Stimulated activated CD4-positive, alpha-beta T cell treated with anti-CD3 and anti-CD28 coated beads, Interleukin-12 subunit alpha, Interleukin-12 subunit beta, amount 100 ng/mL, for 48 hours (primary cell): ENCODE data around the gene SP100.

Source experiments
- DNase-seq, 3 donors: peaks; one replicate each; pipeline ENCODE4 v3.0.0-alpha.2; 2020; ENCODE audit warnings: low read depth in 2 of 3, low spot score in 1 of 3

SP100 gene

DNA sequence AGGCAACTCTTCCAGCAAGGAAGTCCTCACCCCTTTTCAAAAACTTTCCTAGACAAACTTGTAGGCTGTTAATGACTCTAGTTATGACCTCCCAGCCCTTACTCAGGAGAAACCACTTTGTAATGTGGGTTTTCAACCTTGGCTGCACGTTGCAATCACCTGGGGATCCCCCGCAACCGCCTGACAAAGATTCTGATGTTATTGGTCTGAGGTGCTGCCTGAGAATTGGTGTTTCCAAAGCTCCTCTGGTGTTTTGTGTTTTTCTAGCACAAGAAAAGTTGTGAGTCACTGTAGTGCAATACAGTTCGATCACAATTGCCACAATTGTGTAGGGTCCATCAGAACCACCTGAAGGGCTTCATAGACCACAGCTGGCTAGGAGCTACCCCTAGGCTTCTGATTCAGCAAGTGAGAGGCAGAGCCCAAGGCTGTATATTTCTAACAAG, 121.6 kb downstream of the SP100 start:
- DNase-seq = peak; percentile 6 to 25 (median 8)

DNA sequence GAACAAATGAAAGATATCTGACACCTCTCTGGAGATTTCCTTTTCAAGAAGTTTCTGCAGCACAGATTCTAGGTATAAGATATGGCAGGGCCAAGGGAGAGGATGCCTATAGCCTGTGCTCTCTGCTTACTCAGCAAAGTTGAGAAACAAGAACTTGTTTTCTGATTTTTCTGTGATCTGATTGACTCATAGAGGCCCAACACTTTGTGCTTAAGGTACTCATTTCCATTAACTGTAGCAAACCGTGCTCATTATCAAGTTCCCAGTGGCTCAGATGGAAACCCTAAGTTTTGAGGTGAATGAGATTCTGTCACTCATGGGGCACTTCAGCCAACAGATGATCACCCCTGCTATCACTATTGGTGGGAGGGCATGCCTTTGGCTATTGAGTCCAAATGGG, 124.3 kb downstream of the SP100 start:
- no peak for DNase-seq

DNA sequence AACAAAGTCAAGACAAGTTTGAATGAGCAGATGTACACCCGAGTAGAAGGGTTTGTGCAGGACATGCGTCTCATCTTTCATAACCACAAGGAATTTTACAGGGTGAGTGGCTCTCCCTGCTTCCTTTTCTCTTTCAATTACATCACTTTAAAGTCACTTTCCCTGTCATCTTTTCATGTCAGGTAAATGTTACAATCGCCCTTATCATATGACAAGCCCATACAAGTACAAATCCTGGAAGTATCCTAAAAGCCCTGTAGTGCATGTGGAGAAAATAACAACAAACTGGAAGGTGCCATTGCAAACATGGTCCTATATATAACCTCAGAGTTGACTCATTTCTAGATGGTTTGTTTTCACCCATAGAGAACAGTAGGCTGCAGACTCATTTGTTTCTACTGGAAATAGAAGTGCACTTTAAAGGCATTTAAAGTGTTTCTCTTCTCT, 126.0 kb downstream of the SP100 start:
- no peak for DNase-seq

- no peak for DNase-seq
Measured at GRCh38 chr2:230542751-230543150, 126.8 kb downstream of the SP100 start.

- DNase-seq = no peak
Measured at GRCh38 chr2:230552181-230552580, 136.2 kb downstream of the SP100 start.

DNA sequence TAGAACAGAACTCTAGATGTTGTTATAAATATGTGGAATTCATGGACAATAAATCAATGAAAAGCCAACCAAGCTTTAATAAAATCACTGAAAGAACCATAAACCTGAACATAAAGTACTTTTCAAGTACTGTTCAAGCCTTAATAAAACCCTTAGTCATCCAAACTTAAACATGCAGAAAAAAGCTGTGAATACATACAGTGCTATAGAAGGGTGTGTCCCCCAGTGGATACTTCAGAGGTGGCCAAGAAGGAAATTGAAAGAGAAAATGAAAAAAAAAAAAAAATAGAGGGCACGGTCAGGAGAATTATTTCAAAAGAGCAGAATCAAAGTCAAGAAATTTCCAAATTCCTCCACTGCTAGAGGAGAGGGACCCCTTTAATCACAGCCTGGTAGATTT, 141.1 kb downstream of the SP100 start:
- no peak for DNase-seq

- no peak for DNase-seq
Measured at GRCh38 chr2:230564805-230565779, 149.1 kb downstream of the SP100 start.

DNA sequence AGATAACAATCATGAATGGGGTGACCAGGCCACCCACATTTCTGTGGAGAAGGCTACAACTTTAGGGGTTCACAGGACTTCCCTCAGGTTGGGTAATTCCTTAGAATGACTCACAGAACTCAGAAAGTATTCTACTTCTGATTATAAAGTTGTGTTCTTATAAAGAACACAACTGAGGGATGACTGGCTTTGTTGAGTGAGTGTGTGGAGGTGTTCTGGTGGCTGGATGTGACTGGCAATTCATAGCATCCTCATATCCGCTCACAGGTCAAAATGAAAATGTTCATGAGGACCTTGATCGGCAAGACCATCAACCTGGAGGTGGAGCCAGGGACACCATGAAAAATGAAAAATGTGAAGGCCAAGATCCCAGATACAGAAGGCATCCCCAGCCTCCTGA, 153.3 kb downstream of the SP100 start:
- DNase-seq = no peak

DNA sequence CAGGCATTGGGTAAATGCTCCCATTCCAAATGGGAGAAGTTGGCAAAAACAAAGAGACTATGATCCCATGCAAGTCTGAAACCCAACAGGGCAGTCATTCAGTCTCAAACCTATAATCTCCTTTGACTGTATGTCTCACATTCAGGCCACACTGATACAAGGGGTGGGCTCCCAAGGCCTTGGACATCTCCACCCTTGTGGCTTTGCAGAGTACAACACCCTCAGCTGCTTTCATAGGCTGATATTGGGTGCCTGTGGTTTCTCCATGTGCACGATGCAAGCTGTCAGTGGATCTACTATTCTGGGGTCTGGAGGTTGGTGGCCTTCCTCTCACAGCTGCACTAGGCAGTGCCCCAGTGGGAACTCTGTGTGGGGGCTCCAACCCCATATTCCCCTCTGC, 155.0 kb downstream of the SP100 start:
- DNase-seq = no peak

DNA sequence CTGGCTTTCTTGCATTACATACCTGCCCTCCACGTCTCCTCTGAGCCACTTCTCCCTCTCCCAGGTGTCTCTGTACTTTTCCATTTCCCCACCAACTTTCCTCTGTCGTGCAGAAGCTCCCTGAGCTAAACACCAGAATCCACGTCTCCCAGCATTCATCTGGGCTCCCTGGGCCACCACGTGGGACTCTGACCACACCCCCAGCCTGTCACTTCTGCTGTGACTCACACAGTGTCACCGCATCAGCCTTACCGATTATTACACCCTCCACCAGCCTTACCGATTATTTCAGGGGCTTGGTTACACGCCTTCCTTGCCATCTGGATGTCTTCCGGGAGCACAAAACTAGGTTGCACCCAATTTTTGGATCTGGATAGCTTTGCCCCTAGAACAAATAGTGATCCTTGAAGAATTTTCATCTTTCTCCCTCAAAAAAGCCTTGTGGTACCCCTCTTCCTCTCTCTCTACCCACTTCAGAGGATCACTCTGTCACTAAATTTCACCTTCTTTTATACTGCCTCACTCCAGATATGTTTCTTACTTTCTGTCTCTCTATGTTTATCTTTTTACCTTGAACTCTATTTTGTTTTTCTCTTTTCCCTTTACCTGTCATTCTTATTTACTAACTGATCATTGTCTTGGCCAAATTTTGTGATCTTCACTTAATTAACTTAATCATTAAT, 159.8 kb downstream of the SP100 start:
- DNase-seq = peak in 1 of 3 donors; percentile 15

DNA sequence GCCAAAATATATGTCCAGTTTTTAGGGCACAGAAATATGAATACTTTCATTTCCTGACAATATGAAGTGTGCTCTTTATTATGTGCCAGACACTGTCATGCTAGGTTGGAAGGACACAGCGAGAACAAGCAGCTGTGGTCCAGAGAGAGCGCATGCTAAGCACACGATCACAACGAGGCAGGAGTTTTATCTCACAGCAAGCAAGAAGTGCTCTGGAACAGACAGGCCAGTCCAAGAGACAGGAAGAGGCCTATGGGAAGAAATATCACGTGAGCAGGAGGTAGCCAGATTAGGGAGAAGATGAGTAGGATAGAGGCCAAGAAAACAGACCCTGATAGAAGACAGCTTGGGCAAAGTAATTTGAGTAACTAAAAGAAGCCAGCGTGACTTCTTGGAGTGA, 161.1 kb downstream of the SP100 start:
- no peak for DNase-seq

DNA sequence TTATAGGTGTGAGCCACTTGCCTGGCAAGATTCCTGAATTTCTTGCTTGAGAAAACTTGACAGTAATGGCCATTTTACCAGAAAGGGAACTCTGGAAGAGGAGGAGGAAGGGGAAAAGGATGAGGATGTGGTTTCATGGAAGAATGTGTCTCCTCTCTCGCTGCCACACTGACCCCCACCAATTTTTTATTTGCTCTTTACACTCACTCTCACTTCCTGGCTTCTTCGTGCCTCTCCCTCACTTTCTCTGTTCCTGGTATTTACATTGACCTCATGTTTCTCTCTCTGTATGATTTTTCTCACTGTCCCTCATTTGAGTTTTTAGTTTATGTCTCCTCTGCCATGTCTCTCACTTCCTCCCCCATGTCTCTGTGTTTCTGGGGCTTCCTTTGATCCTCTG, 162.1 kb downstream of the SP100 start:
- DNase-seq = no peak

- peak in 1 of 3 donors; percentile 31 for DNase-seq
Measured at GRCh38 chr2:230582851-230583283, 166.9 kb downstream of the SP100 start.

GRCh38 chr2:230583581-230583980, 167.6 kb downstream of the SP100 start:
- DNase-seq = no peak

DNA sequence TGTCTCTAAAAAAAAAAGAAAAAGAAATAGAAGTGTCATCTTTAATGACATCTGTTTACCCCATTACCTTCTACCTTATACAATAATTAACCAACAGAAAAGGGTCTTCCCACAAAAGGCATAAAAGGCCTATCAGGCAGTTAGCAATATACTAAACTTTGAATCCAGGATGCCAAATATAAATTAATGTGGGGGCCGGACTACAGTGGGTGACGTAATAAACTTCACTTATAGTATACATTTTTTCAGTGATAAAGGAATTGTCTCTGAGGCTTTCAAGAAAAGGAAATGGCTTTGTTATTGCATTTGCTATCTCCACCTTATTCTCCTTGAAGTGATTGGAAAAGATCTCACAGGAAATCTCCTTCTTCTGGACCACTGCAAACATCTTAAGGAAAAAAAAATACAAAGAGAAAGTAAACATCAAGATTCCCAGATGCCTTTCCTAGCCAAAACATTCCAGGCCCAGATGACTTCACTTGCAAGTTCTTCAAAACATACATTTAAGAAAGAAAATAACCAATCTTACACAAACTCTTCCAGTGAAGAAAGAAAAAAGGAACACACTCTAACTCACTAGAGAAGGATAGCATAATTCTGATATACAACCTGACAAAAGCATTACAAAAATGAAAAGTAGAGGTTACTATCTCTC, 170.5 kb downstream of the SP100 start:
- no peak for DNase-seq

GRCh38 chr2:230589025-230589424, 173.0 kb downstream of the SP100 start:
- no peak for DNase-seq

DNA sequence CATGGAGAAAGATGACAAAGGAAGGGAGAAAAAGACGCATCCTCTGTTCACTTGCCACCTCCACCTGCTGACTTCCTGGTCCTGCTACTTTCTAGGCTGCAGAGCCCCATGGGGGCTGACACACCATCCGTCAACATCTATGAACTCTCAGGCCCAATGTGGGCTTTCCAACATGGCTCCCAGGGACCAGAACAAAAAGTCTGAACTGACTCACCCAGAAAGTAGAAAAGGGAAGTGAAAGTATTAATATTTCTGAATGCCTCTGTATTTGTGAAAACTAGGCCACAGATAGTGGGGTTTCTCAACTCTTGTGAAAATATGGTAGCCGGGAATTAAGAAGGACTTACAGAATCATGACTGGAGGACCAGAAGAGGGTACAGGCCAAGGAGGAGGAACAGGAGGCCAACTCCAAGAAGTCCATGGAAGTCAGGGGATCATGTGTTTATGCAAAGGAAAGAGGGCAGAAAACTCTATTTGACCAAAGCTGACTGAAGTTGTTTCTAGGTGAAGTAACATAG, 173.6 kb downstream of the SP100 start:
- DNase-seq = peak in 1 of 3 donors; percentile 24

DNA sequence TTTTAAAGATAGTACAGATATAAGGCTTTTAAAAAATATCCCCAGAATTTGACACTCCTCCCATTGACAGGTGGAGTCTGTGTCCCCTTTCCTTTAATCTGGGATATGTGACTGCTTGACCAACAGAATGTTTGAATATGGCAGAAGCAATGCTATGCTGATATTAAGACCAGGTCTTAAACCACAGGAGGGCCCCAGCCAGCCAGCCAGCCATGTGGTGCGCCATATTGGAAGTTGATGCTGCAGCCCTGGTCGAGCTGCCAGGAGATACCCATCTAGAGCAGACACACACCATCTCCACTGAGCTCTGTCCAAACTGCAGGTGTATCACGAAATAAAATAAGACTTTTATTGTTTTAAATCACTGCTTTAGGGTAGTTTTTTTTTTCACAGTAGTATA, 174.3 kb downstream of the SP100 start:
- DNase-seq = no peak

DNA sequence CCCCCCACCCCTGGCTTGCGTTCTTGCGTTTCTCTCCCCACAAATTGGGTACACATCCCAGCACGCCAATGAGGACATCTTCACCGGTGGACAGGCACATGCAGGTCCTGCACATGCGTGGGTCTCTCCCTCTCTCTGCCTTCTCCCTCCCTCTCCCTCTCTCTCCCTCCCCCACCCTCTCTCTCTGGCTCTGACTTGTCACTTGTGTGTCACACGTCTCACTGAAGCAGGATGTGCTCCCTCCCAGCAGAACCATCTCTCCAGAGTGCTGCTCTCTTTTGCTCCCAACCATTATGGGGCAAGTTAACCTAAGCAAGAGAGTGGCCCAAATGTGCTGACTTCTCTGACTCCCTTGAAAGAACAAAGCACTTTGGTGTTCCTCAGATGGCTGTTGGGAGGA, 175.8 kb downstream of the SP100 start:
- no peak for DNase-seq

GRCh38 chr2:230592775-230593174, 176.8 kb downstream of the SP100 start:
- no peak for DNase-seq
